GM12875 (cell line): Measurements from ENCODE around the gene IGFL2.

Source experiments
- H3K4me3 ChIP-seq: one replicate; pipeline ENCODE4 v1.5.1; 2011; ENCODE audit warnings: low read depth, low read length, control low read depth
- TF ChIP-seq, protein P1 (sequence below): IDR thresholded peaks from 2 replicates; pipeline ENCODE4 v1.5.1; 2011; ENCODE audit warnings: low read depth, mild to moderate bottlenecking, control low read depth, inconsistent platforms, low read length, moderate library complexity, borderline replicate concordance; ENCODE audit not compliant: insufficient read depth

The IGFL2 gene

GRCh38 chr19:46141421-46141820 is 6.6 kb upstream of the IGFL2 start:
- no peak overlapping the region for H3K4me3 ChIP-seq
- TF ChIP-seq, protein P1, sequence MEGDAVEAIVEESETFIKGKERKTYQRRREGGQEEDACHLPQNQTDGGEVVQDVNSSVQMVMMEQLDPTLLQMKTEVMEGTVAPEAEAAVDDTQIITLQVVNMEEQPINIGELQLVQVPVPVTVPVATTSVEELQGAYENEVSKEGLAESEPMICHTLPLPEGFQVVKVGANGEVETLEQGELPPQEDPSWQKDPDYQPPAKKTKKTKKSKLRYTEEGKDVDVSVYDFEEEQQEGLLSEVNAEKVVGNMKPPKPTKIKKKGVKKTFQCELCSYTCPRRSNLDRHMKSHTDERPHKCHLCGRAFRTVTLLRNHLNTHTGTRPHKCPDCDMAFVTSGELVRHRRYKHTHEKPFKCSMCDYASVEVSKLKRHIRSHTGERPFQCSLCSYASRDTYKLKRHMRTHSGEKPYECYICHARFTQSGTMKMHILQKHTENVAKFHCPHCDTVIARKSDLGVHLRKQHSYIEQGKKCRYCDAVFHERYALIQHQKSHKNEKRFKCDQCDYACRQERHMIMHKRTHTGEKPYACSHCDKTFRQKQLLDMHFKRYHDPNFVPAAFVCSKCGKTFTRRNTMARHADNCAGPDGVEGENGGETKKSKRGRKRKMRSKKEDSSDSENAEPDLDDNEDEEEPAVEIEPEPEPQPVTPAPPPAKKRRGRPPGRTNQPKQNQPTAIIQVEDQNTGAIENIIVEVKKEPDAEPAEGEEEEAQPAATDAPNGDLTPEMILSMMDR, result no peak

DNA sequence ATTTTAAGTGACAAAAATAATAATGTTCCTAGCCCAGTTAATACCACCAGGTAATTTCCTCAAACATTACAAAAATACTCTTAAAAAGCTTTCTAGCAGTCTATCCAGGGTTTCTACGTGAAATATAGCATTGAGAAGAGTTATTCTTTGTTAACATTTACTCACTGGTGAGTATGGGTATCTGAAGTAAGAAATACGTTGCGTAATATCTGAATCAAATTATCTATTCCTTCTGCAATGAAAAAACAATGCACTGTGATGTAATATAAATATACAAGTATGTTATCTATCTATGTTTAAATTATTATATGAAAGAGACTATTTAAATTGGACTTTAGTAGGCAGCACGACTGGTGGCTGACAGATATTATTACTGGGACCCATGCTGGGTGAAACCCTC is 5.7 kb upstream of the IGFL2 start:
- TF ChIP-seq, protein P1, result no peak

DNA sequence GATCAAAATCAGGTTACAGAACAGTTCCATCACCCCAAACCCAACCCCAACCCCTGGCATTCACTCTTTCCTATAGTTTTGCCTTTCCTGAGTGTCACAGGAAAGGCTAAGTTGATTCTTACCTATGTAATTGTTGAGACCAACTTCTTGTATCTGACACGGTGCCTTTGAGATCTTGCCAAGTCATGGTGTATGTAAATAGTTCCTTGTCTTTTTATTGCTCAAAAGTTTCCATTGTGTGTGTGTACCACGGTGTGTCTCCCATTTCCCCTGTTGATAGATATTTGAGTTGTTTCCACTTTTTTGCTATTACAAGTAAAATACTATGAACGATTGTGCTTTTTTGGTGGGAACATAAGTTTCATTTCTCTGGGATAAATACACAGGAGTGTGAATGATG is 3.3 kb upstream of the IGFL2 start:
- no peak overlapping the region for H3K4me3 ChIP-seq
- TF ChIP-seq, protein P1, result no peak

More for the DNA sequence above, 5.7 kb upstream of the IGFL2 start:
- no peak overlapping the region for H3K4me3 ChIP-seq

DNA sequence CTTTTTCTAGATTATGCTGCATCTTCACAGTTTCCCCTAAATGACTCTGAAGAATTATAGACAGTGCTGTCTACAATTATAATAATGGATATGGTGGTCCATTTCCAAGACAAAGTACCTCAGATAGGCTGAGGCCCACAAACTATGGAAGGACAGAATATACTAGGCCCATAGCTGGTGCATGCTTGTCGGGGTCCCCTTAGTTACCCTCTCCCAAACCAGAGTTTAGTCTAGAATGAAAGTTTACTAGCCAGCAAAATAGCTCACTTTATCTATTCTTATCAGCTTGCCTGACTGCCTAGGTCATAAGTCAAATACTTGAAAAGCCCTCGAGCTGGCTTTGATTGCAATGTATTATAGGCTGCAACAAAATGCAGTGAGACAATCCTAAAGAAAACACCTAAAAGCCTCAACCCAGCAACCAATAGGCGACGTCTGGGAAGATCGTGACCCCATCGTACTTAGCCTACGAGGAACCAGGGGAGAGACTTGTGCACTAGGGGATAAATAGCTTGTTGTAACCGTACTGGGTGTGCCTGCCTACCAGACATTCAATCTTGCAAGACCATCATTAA is 785 bp upstream of the IGFL2 start:
- TF ChIP-seq, protein P1, result no peak
- H3K4me3 ChIP-seq, result no peak overlapping the region

DNA sequence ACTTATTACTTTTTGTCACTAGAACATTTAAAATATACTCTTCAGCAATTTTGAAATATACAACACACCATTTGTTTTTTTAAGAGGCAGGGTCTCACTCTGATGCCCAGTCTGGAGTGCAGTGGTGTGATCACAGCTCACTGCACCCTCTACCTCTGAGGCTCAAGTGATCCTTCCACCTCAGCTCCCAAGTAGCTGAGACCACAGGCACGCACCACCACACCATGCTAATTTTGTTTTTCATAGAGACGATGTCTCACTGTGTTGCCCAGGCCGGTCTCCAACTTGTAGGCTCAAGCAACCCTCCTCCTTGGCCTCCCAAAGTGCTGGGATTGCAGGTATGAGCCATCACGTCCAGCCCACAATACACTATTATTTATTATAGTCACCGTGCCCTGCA is 2.6 kb downstream of the IGFL2 start:
- TF ChIP-seq, protein P1, result no peak

DNA sequence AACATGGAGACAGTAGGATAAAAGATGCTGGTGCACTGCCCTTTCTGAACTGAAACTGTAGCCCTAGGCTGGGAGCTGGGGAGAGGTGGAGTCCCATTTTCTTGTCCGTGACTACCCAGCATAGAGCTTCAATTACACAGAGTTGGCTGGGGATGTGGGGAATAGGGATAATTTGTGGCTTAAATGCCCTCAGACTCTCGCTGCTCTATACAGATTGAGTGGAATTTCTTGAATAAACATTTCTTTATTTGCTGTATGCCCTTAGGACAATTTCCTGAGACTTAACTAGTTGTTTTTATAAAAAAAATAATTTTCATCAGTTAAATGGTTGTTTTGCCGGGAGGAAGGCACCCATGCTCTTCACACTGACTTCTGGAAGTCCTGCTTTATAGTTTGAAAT is 7.2 kb downstream of the IGFL2 start:
- H3K4me3 ChIP-seq, result no peak overlapping the region
- TF ChIP-seq, protein P1, result no peak

More for the DNA sequence above, 2.6 kb downstream of the IGFL2 start:
- no peak overlapping the region for H3K4me3 ChIP-seq

DNA sequence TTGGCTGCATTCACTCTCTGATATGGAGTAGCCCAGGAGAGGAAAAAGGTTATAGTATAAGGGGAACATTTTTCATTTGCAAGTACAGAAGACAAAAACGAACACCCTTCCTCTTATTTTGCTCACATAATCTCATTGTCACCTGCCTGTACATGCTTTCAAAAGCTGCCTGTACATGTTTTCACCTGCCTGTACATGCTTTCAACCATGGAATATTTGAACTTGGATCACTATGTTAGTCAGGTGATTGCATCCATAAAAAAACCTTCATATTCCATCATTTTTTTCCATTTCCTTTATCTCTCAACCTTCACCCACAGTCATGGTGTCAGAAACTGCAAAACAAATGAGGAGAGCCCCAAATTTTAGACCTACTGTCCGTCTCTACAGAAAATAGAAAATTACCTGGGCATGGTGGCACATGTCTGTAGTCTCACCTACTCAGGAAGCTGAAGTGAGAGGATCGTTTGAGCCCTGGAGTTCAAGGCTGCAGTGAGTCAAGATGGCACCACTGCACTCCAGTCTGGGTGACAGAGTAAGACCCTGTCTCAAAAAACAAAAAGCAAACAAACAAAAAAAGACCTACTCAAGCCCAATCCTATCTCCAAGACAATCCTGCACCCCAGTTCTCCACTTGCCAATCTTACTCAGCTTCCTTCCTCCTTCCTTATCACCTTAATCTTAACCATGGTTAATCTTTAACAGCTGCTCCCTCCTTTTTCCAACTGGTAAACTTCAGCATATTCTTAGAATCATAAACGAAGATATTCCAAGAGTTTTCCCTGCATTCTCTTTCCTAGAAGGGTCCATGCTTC is 11.6 kb downstream of the IGFL2 start:
- no peak overlapping the region for H3K4me3 ChIP-seq
- TF ChIP-seq, protein P1, result no peak
